Gastroesophageal sphincter (tissue), 4 donors: ENCODE data around the gene TMIGD1. TPM values are rescaled to one million over a fixed set of nuclear protein-coding genes. Genes with fewer than 3 reads are reported as not detected.

Experiments
- ATAC-seq: fragments of 150-250 bp; one replicate; pipeline ENCODE4 v1.9.1; 2016; ENCODE audit warnings: mild to moderate bottlenecking, moderate library complexity
- H3K27ac ChIP-seq, 4 donors: fragments of 200-600 bp; sonication (generic) in 3 of 4; 1 replicate in 3 of 4; 2 replicates in 1 of 4; pipeline ENCODE4 v1.5.1; 2016 to 2019
- H3K27me3 ChIP-seq: fragments of 200-600 bp; sonication (generic); one replicate; pipeline ENCODE4 v1.5.1; 2019
- H3K36me3 ChIP-seq, 2 donors: fragments of 200-600 bp; sonication (generic); one replicate each; pipeline ENCODE4 v1.5.1; 2019; ENCODE audit warnings: control low read depth in 1 of 2
- H3K4me1 ChIP-seq, 3 donors: fragments of 200-600 bp; sonication (generic); 1 replicate in 2 of 3; 2 replicates in 1 of 3; pipeline ENCODE4 v1.5.1; 2016 to 2019; ENCODE audit warnings: control low read depth in 2 of 3
- H3K4me3 ChIP-seq, 2 donors: fragments of 200-600 bp; sonication (generic); one replicate each; pipeline ENCODE4 v1.5.1; 2019; ENCODE audit warnings: mild to moderate bottlenecking in 1 of 2, moderate library complexity in 1 of 2
- H3K9me3 ChIP-seq, 3 donors: fragments of 200-600 bp; sonication (generic); one replicate each; pipeline ENCODE4 v1.5.1; 2017 to 2019; ENCODE audit warnings: control low read depth in 2 of 3
- CTCF ChIP-seq, 4 experiments: fragments of 200-600 bp in 2 of 4; fragments of 450-650 bp in 2 of 4; sonication (generic) in 1 of 4; IDR thresholded peaks; one replicate each; pipeline ENCODE4 v1.5.1; 2017 to 2019; ENCODE audit warnings: antibody characterized with exemption in 4 of 4, mild to moderate bottlenecking in 2 of 4, moderate library complexity in 2 of 4
- EP300 ChIP-seq: sonication (generic); formaldehyde crosslinking; IDR thresholded peaks from one replicate; pipeline ENCODE4 v1.6.1; 2017; ENCODE audit warnings: antibody characterized with exemption, mild to moderate bottlenecking
- POLR2A ChIP-seq, 2 donors: fragments of 450-650 bp; IDR thresholded peaks; one replicate each; pipeline ENCODE4 v1.6.1; 2017; ENCODE audit warnings: antibody characterized with exemption in 2 of 2, mild to moderate bottlenecking in 2 of 2, moderate library complexity in 1 of 2
- POLR2AphosphoS5 ChIP-seq: sonication (generic); formaldehyde crosslinking; IDR thresholded peaks from one replicate; pipeline ENCODE4 v1.6.1; 2017; ENCODE audit warnings: antibody characterized with exemption
- WGBS, 2 donors: methylation state at CpG; one replicate each; pipeline ENCODE4 v1.1.5; 2018; ENCODE audit warnings: low coverage in 1 of 2; 5-methylcytosine and 5-hydroxymethylcytosine counted together
- total RNA-seq, 4 donors: library from RNA; depleted of rRNA; stranded (reverse); fragments of >200 nt; gene quantifications; one replicate each; pipeline ENCODE4 v1.1.0, GENCODE V29; 2016

The TMIGD1 gene
- total RNA-seq, 4 donors from 2014 or later: not detected

DNA sequence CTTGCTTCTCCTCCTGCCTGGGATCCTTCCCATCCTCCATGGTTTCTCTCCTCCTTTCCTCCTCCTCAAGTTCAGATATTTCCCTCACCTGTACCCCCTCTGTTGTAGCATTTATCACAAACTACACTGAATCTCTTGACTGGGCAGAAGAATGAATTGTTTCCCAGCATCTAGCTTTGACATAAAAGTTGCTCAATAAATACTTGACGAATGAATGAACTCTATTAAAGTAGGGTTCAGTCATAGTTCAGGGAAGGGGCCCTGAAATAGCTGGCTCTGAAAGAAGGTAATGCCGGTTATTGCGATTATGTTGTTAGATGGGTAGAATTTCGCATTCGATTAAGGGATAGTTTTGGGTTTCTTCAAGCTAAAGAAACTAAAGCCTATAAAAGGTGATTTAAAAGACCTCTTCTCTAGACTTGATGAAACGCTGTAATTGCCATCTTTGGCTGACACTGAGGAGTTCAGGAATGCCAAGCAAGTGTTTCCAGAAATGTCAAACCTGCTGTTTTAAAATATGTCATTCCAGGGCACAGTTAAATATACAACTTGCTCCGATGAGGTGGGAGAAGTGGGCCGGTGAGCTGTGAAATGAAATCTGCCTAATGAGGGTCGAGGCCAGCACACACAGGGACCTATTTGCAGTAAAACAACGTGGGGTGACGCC is 43.9 kb upstream of the TMIGD1 start:
- Histone ChIP-seq H3K4me1 (peaks cover 0 to 59% (median 7%) of the 10 kb centered on the region in 3 donors), H3K27ac (peak overlapping the region; percentile 81 to 98 (median 96)), H3K4me3 (peak overlapping the region; percentile 52 to 86), H3K9me3 (no peaks in the 10 kb centered on the region), H3K27me3 (no peaks in the 10 kb centered on the region), H3K36me3 (no peaks in the 10 kb centered on the region)
- no peak for TF ChIP-seq POLR2A (IDR thresholded peaks at IDR 0.05)
- TF ChIP-seq POLR2AphosphoS5: no peak
- no peak for TF ChIP-seq EP300
- TF ChIP-seq CTCF (IDR thresholded peaks at IDR 0.05): no peak
- ATAC-seq: no peak
- WGBS, 2 donors: 49 to 63% methylated on average over 10 of the region's 11 CpGs

DNA sequence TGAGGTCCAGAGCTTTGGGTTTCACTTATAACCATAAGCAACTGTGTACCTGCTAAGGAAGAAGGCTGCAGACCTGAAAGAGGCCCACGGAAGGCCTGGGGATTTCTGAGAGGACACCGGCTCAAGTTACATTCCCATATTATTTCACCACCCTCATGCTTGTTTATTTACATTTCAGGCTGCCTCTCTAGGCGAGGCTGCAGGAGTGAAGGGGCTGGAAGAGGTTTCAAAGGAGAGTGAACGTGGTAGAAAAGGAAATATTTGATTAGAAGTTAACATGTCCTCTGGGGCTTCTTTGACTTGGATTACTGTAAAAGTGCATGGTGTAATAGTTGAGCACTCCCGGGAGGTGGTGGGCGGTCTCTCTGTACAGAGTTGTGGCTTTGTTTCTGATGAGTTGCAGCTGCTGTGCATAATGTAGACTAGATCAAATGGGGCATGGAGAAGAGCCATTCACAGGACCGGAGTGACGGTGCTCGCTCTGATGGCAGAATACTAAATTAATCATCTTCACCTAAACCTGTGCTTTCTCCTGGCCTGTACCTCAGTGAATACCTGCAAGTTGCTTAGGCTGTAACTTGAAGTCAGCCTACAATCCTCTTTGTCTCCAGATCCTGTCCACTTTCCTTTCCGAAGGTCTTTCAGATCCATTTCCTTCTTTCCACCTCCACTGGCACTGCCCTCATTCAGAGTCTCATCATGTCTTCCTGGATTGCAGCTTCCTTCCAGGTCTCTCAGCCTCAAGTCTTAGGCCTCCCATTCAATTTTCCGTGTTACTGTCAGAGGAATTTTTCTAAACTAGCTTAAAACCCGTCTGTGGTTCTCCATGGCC is 43.0 kb upstream of the TMIGD1 start:
- no peak for ATAC-seq
- WGBS, 2 donors: 40 to 61% methylated on average over 10 to 12 of the region's 12 CpGs
- Histone ChIP-seq H3K27me3 (no peaks in the 10 kb centered on the region), H3K9me3 (no peaks in the 10 kb centered on the region), H3K27ac (peak overlapping the region in 3 of 4 donors; percentile 43 to 98 (median 94)), H3K36me3 (no peaks in the 10 kb centered on the region), H3K4me1 (peaks cover 0 to 50% (median 7%) of the 10 kb centered on the region in 3 donors), H3K4me3 (no peak overlapping the region)
- TF ChIP-seq EP300: no peak
- no peak for TF ChIP-seq CTCF (IDR thresholded peaks at IDR 0.05)

DNA sequence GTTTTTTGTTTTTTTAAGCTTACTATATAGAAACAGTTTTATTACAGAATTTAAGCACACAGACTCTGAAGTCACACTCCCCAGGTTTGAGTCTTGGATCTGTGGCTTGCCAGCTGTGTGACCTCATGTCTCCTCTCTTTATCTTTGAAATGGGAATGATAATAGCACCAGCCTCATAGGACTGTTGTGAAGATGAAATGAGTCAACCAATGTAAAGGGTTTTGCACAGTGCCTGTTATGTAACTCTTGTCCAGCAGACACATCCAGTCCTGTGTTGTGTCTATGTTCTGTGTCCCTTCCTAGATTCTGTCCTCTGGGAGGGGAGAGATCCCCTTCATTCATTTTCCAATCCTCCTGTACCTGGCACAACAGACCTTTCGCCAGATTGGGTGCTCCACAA is 41.8 kb upstream of the TMIGD1 start:
- TF ChIP-seq POLR2AphosphoS5: no peak
- TF ChIP-seq POLR2A (IDR thresholded peaks at IDR 0.05): no peak
- no peak for TF ChIP-seq EP300
- no peak for TF ChIP-seq CTCF (IDR thresholded peaks at IDR 0.05)
- ATAC-seq: no peak
- Histone ChIP-seq H3K36me3 (no peaks in the 10 kb centered on the region), H3K4me3 (no peak overlapping the region), H3K9me3 (no peaks in the 10 kb centered on the region), H3K4me1 (peaks cover 0 to 38% (median 2%) of the 10 kb centered on the region in 3 donors), H3K27ac (no peak overlapping the region), H3K27me3 (no peaks in the 10 kb centered on the region)
- WGBS, 2 donors: 75 to 100% methylated on average over 1 of the region's 1 CpG

GRCh38 chr17:30372755-30373154 is 38.9 kb upstream of the TMIGD1 start:
- no peak for ATAC-seq
- Histone ChIP-seq H3K9me3 (no peaks in the 10 kb centered on the region), H3K4me1 (peaks cover 0 to 39% (median 2%) of the 10 kb centered on the region in 3 donors), H3K4me3 (no peak overlapping the region), H3K27me3 (no peaks in the 10 kb centered on the region), H3K27ac (no peak overlapping the region), H3K36me3 (no peaks in the 10 kb centered on the region)
- WGBS, 2 donors: 85% methylated on average over 2 of the region's 2 CpGs; no CpG with 5 or more reads in 1 of the 2 donors
- TF ChIP-seq CTCF (IDR thresholded peaks at IDR 0.05) (no peak), EP300 (no peak), POLR2A (IDR thresholded peaks at IDR 0.05) (no peak), POLR2AphosphoS5 (no peak)
